ENCODE data around the gene HCAR1. TPM values are rescaled to one million over a fixed set of nuclear protein-coding genes. Genes with fewer than 3 reads are reported as not detected.
"Not testable (repeated sequence)": the region's sequence is repeated elsewhere in the genome, so short reads cannot be mapped to it uniquely, and the experiment has no call there.

HCAR1 gene
- total RNA-seq, 4 donors from 2014 or later: 0.92 to 4.0 (median 2.0) TPM

DNA sequence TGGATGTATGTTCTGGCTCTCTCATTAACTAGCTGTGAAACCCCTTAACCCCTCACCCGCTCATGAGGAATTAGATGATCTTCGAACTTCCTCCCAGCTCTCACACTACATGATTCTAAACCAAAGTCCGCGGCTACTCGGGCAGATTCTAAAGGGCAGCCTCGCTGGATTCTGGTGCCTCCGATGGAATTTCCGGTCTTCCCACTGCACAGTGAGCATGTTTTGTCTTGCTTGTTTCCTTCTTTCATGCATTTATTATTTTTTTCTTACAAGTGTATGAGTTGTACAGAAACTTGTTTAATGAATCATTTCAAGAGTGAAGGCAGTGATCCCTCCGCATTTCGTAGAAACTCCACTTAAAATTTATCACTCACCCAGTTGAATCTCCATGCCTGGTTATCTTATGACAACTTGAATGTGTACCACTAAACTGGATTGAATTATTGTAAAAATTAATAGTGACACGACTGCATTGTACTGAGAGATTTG, 9.5 kb downstream of the HCAR1 start:
- H3K36me3 ChIP-seq: no peaks in the 10 kb centered on the region
- 80 to 83% methylated on average over 11 of the region's 11 CpGs for WGBS, 2 donors
- no peak overlapping the region for H3K27ac ChIP-seq
- H3K9me3 ChIP-seq: no peaks in the 10 kb centered on the region
- intact Hi-C loops (cut with DNase I): no loop called here
- H3K4me3 ChIP-seq (replicated peaks in 1 of 3): no peak overlapping the region
- peaks cover 5 to 17% of the 10 kb centered on the region in 2 donors for H3K4me1 ChIP-seq
- no peak for DNase-seq
- TF ChIP-seq, protein P1, sequence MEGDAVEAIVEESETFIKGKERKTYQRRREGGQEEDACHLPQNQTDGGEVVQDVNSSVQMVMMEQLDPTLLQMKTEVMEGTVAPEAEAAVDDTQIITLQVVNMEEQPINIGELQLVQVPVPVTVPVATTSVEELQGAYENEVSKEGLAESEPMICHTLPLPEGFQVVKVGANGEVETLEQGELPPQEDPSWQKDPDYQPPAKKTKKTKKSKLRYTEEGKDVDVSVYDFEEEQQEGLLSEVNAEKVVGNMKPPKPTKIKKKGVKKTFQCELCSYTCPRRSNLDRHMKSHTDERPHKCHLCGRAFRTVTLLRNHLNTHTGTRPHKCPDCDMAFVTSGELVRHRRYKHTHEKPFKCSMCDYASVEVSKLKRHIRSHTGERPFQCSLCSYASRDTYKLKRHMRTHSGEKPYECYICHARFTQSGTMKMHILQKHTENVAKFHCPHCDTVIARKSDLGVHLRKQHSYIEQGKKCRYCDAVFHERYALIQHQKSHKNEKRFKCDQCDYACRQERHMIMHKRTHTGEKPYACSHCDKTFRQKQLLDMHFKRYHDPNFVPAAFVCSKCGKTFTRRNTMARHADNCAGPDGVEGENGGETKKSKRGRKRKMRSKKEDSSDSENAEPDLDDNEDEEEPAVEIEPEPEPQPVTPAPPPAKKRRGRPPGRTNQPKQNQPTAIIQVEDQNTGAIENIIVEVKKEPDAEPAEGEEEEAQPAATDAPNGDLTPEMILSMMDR (IDR thresholded peaks at IDR 0.05): no peak
- TF ChIP-seq POLR2A (IDR thresholded peaks at IDR 0.05): no peak
- H3K27me3 ChIP-seq: no peaks in the 10 kb centered on the region

DNA sequence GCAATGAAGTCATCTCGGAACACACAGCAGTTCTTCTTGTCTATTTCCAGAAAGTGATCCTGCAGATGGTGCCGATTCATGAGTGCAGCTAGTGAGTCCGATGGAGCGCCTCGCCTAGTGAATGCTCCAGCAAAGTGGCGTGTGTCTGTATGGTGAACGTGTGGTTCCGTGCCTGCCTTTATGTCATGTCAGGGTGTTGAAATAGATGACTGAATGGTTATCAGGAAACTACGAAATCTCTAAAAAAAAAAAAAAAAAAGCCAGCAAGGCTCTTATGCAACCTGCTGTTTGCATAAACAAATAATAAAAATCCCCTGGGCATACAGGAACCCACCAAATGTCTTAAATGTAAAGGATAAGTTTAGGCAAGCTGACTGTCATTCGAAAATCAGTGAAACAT, 14.0 kb downstream of the HCAR1 start, which contains the start of gene HCAR3:
HCAR3 (minus strand) TSS at position 154 of the 400 bp plus-strand sequence; CDS start at position 80, 74 bp downstream.
- H3K9me3 ChIP-seq; H3K4me3 ChIP-seq (replicated peaks in 1 of 3); H3K36me3 ChIP-seq; H3K27ac ChIP-seq; H3K27me3 ChIP-seq; H3K4me1 ChIP-seq; intact Hi-C loops (cut with DNase I); DNase-seq: not testable (repeated sequence)
- 85 to 93% methylated on average over 8 to 10 of the region's 10 CpGs for WGBS, 2 donors

DNA sequence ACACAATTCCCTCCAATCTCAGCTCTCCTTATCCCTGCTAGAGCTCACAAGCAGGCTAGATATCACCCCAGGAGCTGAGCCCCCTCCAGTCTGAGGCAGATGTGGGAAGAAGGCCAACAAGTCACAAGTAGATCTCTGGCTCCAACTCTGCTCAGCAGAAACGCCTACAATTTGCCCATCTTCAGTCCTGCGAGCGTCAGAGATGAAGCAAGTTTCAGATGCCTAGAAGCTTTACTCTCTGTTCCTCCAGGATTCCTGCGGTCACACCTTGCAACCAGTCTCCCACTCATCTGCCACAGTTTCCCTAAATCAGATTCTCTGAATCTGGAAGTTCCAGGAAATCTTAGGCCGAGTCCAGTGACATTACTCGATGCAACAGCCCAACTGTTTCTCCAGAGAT, 15.4 kb downstream of the HCAR1 start:
- intact Hi-C loops (cut with DNase I); DNase-seq: not testable (repeated sequence)
- WGBS, 2 donors: 69 to 88% methylated on average over 6 of the region's 6 CpGs

DNA sequence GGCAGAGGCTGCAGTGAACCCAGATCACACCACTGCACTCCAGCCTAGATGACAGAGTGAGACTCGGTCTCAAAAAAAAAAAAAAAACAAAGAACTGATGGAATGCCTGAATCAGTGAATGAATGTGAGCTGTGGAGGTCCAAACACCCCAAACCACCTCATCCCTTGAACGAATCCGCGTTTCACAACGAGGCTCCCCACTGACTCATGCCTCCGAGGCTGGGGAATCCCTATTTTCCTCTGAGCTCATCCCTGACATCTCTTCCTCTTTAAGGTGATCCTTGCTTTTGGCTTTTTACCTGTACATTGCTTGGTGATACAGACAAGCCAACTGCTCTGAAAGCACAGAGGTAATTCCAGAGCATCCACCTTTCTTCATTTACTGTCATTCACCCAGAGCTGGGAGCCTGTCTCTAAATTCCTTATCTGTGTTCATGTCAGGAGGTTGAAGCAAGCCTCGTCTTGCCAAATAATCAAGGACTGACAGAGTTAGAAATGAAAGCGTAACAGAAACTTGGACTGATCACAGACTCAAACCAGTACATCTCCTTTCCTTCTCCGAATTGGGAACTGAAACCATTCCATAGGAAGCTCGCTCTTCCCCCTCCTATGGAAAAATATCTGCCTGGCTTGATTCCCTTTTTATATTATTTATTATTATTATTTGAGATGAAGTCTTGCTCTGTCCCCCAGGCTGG, 17.0 kb downstream of the HCAR1 start:
- WGBS, 2 donors: 79 to 80% methylated on average over 4 of the region's 10 CpGs

More for the DNA sequence above, 15.4 kb downstream of the HCAR1 start:
- H3K36me3 ChIP-seq; H3K9me3 ChIP-seq; H3K27ac ChIP-seq; H3K4me1 ChIP-seq; H3K27me3 ChIP-seq; H3K4me3 ChIP-seq (replicated peaks in 1 of 3): not testable (repeated sequence)

DNA sequence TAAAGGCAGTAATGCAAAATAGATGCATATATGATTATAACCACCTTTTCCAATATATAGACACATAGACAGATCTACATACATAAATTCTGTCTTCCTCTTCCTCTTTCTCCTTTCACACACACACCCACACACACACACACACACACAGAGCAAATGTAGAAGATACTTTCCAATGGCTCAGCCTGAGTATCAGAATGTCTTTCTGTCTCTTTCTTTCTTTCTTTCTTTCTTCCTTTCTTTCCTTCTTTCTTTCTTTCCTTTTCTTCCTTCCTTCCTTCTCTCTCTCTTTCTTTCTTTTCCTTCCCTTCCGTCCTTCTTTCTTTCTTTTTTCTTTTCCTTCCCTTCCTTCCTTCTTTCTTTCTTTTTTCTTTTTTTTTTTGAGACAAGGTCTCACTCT, 19.4 kb downstream of the HCAR1 start:
- intact Hi-C loops (cut with DNase I); DNase-seq; H3K9me3 ChIP-seq; H3K36me3 ChIP-seq; H3K27me3 ChIP-seq; H3K4me3 ChIP-seq (replicated peaks in 1 of 3); H3K27ac ChIP-seq: not testable (repeated sequence)
- peaks cover 7 to 13% of the 10 kb centered on the region in 2 donors for H3K4me1 ChIP-seq
- WGBS, 2 donors: 85 to 92% methylated on average over 1 of the region's 1 CpG

More for the DNA sequence above, 17.0 kb downstream of the HCAR1 start:
- H3K27ac ChIP-seq; H3K9me3 ChIP-seq; H3K36me3 ChIP-seq; H3K4me1 ChIP-seq; H3K27me3 ChIP-seq; intact Hi-C loops (cut with DNase I); H3K4me3 ChIP-seq (replicated peaks in 1 of 3); DNase-seq: not testable (repeated sequence)

DNA sequence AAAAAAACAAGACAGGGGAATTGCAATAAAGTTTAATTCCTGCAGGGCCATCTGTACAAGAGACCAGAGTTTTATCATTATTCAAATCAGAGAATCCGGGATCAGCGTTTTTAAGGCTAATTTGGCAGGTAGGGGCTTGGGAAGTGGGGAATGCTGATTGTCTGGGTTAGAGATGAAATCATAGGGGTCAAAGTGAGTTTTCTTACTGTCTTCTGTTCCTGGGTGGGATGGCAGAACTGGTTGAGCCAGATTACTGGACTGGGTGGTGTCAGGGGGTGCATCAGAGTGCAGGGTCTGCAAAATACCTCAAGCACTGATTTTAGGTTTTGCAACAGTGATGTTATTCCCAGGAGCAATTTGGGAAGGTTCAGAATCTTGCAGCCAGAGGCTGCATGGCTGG, 20.3 kb downstream of the HCAR1 start:
- peaks cover 7 to 13% of the 10 kb centered on the region in 2 donors for H3K4me1 ChIP-seq
- H3K36me3 ChIP-seq; H3K4me3 ChIP-seq (replicated peaks in 1 of 3); intact Hi-C loops (cut with DNase I); H3K27me3 ChIP-seq; DNase-seq; H3K27ac ChIP-seq; H3K9me3 ChIP-seq: not testable (repeated sequence)
- WGBS, 2 donors: 70 to 80% methylated on average over 2 of the region's 2 CpGs

DNA sequence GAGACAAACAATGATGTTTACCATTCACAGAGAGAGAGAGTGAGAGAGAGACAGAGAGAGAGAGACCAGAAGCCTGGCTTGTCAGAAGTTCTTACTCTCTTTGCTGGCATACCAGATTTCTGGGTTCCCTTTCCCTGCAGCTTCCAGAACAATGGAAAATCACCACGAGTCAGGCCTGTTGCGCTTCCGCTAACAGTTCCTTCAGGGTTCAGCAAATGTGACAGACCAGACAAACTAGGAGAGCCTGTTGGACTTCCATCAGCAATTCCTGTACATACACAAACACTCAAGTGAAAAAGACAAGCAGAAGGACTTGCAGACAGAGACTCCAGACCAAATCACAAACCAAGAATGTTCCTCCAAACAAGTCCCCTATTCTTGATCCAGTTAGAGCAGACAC, 21.4 kb downstream of the HCAR1 start:
- intact Hi-C loops (cut with DNase I); DNase-seq; H3K4me3 ChIP-seq (replicated peaks in 1 of 3); H3K27ac ChIP-seq; H3K27me3 ChIP-seq; H3K9me3 ChIP-seq; H3K36me3 ChIP-seq: not testable (repeated sequence)
- no CpG with 5 or more reads among the region's 3 CpGs for WGBS, 2 donors
- H3K4me1 ChIP-seq: peaks cover 7 to 13% of the 10 kb centered on the region in 2 donors

DNA sequence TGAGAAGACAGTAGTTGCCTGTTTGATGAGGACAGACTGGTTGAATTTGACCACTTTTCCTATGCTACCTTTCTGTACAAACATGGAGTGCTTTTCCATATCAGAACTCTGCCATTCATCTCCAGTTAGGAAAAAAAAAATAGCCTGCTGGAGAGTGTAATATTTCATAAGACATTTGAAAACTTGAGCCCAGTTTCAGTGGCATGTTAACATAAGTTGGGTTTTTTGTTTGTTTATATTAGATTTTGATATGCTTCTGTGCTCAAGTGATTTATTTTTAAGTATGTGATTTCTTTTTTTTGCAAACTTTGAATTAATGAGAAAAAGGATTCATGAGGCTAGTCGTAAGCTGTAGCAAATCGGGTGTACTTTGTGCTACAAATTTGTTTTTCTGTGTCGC, 26.8 kb downstream of the HCAR1 start:
- DNase-seq; intact Hi-C loops (cut with DNase I); H3K36me3 ChIP-seq; H3K27ac ChIP-seq; H3K4me3 ChIP-seq (replicated peaks in 1 of 3); H3K9me3 ChIP-seq; H3K27me3 ChIP-seq: not testable (repeated sequence)
- H3K4me1 ChIP-seq: peaks cover 7 to 13% of the 10 kb centered on the region in 2 donors
- 82 to 88% methylated on average over 3 of the region's 3 CpGs for WGBS, 2 donors

DNA sequence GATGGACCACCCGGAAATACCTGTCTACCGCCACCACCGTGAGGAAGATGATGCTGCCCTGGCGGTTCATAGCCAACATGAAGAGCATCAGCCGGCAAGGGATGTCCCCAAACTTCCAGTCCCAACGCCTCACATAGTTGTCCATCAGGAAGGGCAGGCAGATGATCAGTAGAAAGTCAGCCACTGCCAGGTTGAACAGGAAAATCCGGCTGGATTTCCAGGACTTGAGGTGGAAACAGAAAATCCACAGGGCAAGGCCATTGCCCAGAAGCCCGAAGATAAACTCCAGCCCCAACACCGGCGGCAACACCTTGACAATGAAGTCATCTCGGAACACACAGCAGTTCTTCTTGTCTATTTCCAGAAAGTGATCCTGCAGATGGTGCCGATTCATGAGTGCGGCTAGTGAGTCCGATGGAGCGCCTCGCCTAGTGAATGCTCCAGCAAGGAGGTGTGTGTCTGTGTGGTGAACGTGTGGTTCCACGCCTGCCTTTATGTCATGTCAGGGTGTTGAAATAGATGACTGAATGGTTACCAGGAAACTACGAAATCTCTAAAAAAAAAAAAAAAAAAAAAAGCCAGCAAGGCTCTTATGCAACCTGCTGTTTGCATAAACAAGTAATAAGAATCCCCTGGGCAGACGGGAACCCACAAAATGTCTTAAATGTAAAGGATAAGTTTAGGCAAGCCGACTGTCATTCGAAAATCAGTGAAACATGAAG, 27.6 kb downstream of the HCAR1 start, which contains the start of gene HCAR2:
HCAR2 (minus strand) TSS at position 468 of the 722 bp plus-strand sequence; CDS start at position 394, 74 bp downstream.
- DNase-seq, H3K27me3 ChIP-seq: not testable (repeated sequence)
- 78 to 89% methylated on average over 13 to 22 of the region's 22 CpGs for WGBS, 2 donors

DNA sequence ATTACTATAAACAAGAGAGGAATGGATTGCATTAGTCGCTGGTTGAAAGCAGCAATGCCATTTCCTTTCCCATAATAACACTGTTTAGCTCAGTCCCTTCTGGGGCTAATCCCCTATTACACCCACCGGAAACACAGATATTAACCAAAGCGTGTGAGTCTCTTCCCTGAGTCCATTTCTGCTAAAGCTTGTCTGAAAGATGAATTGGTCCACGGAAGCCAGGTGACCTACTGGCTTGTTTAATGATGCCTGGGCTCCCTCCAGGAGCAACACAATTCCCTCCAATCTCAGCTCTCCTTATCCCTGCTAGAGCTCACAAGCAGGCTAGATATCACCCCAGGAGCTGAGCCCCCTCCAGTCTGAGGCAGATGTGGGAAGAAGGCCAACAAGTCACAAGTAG, 29.2 kb downstream of the HCAR1 start:
- H3K4me3 ChIP-seq (replicated peaks in 1 of 3); H3K9me3 ChIP-seq; H3K4me1 ChIP-seq; H3K27me3 ChIP-seq; H3K27ac ChIP-seq; DNase-seq; H3K36me3 ChIP-seq; intact Hi-C loops (cut with DNase I): not testable (repeated sequence)
- WGBS, 2 donors: 55 to 79% methylated on average over 4 of the region's 4 CpGs

More for the DNA sequence above, 27.6 kb downstream of the HCAR1 start, which contains the start of gene HCAR2:
- H3K4me1 ChIP-seq: peaks cover 7 to 13% of the 10 kb centered on the region in 2 donors
- H3K4me3 ChIP-seq (replicated peaks in 1 of 3); H3K9me3 ChIP-seq; H3K27ac ChIP-seq; intact Hi-C loops (cut with DNase I); H3K36me3 ChIP-seq: not testable (repeated sequence)

DNA sequence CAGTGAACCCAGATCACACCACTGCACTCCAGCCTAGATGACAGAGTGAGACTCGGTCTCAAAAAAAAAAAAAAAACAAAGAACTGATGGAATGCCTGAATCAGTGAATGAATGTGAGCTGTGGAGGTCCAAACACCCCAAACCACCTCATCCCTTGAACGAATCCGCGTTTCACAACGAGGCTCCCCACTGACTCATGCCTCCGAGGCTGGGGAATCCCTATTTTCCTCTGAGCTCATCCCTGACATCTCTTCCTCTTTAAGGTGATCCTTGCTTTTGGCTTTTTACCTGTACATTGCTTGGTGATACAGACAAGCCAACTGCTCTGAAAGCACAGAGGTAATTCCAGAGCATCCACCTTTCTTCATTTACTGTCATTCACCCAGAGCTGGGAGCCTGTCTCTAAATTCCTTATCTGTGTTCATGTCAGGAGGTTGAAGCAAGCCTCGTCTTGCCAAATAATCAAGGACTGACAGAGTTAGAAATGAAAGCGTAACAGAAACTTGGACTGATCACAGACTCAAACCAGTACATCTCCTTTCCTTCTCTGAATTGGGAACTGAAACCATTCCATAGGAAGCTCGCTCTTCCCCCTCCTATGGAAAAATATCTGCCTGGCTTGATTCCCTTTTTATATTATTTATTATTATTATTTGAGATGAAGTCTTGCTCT, 30.5 kb downstream of the HCAR1 start:
- H3K9me3 ChIP-seq; H3K27me3 ChIP-seq; intact Hi-C loops (cut with DNase I); H3K36me3 ChIP-seq; H3K4me1 ChIP-seq; H3K27ac ChIP-seq; H3K4me3 ChIP-seq (replicated peaks in 1 of 3); DNase-seq: not testable (repeated sequence)
- 100% methylated on average over 1 to 2 of the region's 9 CpGs for WGBS, 2 donors

Data from thyroid gland (tissue), 4 donors.